ENCODE results near the gene BCAN. TPM values are rescaled to one million over a fixed set of nuclear protein-coding genes. Genes with fewer than 3 reads are reported as not detected.

BCAN gene
- not detected in 2 replicates for total RNA-seq

GRCh38 chr1:156641761-156642264, at the start of gene BCAN:
Gene BCAN (plus strand): TSS chr1:156642117. CDS start chr1:156646055, 3,938 bp downstream.

GRCh38 chr1:156601122-156601830, 40.6 kb upstream of the BCAN start, which contains the start of gene GPATCH4:
Gene GPATCH4 (minus strand): TSS chr1:156601479.

GRCh38 chr1:156618853-156619581, 22.9 kb upstream of the BCAN start, which contains the start of gene HAPLN2:
Gene HAPLN2 (plus strand): TSS chr1:156619415. CDS start chr1:156623491, 4,076 bp downstream.

GRCh38 chr1:156676820-156677615, 35.1 kb downstream of the BCAN start, which contains the start of gene NES:
Gene NES (minus strand): TSS chr1:156677407. CDS start chr1:156677264, 143 bp downstream.

GRCh38 chr1:156705321-156705917, 63.5 kb downstream of the BCAN start, which contains the start of gene CRABP2:
Gene CRABP2 (minus strand): TSS chr1:156705583. CDS start chr1:156705446, 137 bp downstream.

Other genes with a start within 250 kb of the BCAN start
- 20.4 and 26.9 TPM in 2 replicates for gene MEF2D, start 141.3 kb upstream of the BCAN start, total RNA-seq
- gene IQGAP3, start 69.6 kb upstream of the BCAN start, total RNA-seq: 4.3 and 5.5 TPM in 2 replicates
- not detected in 2 replicates for gene TTC24, start 62.4 kb upstream of the BCAN start, total RNA-seq
- 50.9 and 61.9 TPM in 2 replicates for gene NAXE, start 50.3 kb upstream of the BCAN start, total RNA-seq
- gene GPATCH4, start 40.6 kb upstream of the BCAN start, total RNA-seq: 5.8 and 13.0 TPM in 2 replicates
- 2.3 TPM in 1 of 2 replicates, not detected in the other for gene HAPLN2, start 22.7 kb upstream of the BCAN start, total RNA-seq
- 27.6 and 30.3 TPM in 2 replicates for gene NES, start 35.3 kb downstream of the BCAN start, total RNA-seq
- gene CRABP2, start 63.5 kb downstream of the BCAN start, total RNA-seq: 2.1 and 2.5 TPM in 2 replicates
- gene METTL25B, start 86.4 kb downstream of the BCAN start, total RNA-seq: 6.5 and 11.6 TPM in 2 replicates
- gene ISG20L2, start 86.6 kb downstream of the BCAN start, total RNA-seq: 13.7 and 18.0 TPM in 2 replicates
- 61.2 and 66.1 TPM in 2 replicates for gene MRPL24, start 99.0 kb downstream of the BCAN start, total RNA-seq
- gene HDGF, start 109.6 kb downstream of the BCAN start, total RNA-seq: 134 and 156 TPM in 2 replicates
- gene PRCC, start 125.4 kb downstream of the BCAN start, total RNA-seq: 39.7 and 47.3 TPM in 2 replicates
- gene SH2D2A, start 174.7 kb downstream of the BCAN start, total RNA-seq: 0.18 TPM in 1 of 2 replicates, not detected in the other
- not detected in 2 replicates for gene INSRR, start 217.0 kb downstream of the BCAN start, total RNA-seq
- 0.16 TPM in 1 of 2 replicates, not detected in the other for gene NTRK1, start 218.7 kb downstream of the BCAN start, total RNA-seq

All from cardiac atrium fibroblast (primary cell).